ENCODE results near the gene TFF1.

TFF1 gene

DNA sequence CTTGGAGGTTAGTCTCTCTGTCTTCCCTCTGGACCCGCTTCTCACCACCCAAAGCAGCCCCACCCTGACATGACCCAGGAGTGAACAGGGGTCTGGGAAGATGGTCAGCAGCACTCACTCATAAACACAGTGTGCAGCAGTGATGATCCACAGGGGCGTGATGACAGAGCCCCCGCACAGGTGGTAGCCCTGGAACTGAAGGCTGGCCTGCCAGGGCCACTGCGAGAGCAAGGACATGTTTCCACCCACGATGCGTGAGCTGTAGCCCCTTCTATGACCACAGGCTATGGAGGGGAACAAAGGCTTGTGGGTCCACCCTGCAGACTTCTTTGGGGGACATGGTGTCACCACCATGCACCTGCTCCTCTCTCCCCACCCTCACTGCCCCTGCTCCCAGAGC lies 16.6 kb upstream of the TFF1 start:
- DNase-seq (ENCODE audit: low read depth), result no peak

DNA sequence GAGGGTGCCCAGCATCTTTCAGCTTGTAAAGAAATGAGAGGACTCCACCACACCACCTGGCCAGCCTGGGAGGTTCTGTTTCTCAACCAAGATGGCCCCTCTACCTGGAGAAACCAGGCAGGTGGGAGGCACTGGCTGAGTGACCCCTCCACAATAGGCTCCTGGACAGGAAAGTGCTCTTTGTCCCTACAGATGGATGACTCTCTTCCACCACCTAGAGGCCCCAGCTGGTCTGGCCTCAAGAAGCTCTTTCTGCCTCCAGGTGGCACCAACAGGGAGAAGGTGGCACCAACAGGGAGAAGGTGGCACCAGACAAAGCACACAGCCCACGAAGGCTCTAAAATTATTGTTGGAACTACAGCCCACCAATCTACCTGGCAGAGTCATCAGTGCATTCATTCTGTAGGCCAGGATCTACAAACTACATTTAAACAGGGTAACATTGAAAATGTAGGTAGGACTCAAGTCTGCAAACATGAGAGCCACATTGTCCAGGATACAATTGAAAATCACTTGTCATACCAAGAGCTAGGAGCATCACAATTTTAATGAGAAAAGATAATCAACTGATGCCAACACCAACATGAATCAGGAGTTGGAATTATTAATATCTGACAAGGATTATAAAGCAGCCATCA lies 15.1 kb upstream of the TFF1 start:
- no peak for DNase-seq (ENCODE audit: low read depth)

DNA sequence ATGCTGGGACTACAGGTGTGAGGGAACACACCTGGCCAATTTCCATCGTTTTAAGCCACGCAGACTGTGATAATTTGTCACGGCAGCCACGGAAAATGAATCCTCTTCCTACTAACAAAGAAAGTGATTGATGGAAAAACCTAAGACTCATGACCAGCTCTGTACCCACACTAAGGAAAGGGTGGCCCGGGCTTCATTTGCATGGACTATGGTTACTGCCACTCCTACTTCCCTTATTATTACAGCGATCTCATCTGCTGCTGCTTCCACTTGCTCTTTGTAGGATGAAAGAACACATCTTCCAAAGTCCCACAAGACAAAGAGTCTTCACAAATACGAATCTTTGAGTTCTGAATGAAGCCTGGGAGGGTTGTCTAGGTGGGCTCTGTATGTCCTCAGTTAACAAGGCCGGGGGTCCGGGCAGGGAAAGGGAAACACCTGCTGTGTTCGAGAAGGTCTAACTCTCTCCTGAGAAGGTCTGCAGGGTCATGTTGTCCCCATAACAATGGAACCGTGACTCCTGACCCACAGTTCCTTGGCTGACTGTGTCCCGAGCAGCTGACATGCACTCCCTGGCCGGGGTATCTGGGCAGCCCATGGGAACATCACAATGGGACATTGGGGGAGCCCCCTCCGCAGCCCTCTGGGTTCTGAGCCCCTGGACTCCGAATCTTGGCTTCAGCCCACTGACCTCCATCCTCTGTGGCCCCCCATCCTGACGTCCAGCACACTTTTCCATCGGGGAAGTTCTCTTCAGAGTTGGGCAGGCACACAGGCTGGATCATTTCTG lies 13.3 kb upstream of the TFF1 start:
- DNase-seq (ENCODE audit: low read depth), result no peak

- DNase-seq (ENCODE audit: low read depth), result no peak
Observed at GRCh38 chr21:42378418-42378817, 12.1 kb upstream of the TFF1 start.

GRCh38 chr21:42377951-42378340 lies 11.6 kb upstream of the TFF1 start:
- no peak for DNase-seq (ENCODE audit: low read depth)

DNA sequence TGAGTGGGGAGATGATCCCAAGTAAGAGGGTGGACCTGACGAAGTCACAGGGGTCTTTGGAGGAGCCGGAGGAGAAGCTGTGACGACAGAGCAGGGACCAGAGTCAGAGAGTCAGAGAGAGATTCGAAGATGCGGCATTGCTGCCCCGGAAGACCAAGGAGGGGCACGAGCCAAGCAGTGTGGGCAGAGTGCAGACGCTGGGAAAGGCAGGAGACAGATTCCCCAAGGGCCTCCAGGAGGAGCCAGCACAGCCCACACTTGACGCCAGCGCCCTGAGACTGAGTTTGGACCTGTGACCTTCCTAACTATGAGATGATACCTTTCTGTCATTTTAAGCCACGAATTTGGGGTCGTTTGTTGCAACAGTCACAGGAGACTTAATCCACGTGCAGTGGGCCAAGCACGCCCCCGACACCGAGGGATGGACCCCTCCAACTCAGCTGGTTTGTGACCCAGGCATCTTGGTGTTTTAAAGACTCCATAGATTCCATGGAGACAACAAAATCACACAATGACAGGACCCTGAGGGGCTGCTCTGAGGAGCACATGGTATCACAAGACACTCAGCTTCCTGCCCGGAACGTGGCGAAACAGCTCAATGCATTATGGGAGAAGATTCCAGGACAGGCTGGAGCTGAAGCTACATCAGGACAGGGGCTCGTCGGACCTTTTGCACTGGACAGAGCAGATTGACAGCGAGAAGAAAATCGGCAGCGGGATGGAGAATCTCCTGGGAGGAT lies 11.0 kb upstream of the TFF1 start:
- DNase-seq (ENCODE audit: low read depth), result no peak

GRCh38 chr21:42376338-42376982 lies 10.1 kb upstream of the TFF1 start:
- DNase-seq (ENCODE audit: low read depth), result no peak

GRCh38 chr21:42375966-42376337 lies 9.6 kb upstream of the TFF1 start:
- DNase-seq (ENCODE audit: low read depth), result no peak

GRCh38 chr21:42375506-42375905 lies 9.2 kb upstream of the TFF1 start:
- no peak for DNase-seq (ENCODE audit: low read depth)

DNA sequence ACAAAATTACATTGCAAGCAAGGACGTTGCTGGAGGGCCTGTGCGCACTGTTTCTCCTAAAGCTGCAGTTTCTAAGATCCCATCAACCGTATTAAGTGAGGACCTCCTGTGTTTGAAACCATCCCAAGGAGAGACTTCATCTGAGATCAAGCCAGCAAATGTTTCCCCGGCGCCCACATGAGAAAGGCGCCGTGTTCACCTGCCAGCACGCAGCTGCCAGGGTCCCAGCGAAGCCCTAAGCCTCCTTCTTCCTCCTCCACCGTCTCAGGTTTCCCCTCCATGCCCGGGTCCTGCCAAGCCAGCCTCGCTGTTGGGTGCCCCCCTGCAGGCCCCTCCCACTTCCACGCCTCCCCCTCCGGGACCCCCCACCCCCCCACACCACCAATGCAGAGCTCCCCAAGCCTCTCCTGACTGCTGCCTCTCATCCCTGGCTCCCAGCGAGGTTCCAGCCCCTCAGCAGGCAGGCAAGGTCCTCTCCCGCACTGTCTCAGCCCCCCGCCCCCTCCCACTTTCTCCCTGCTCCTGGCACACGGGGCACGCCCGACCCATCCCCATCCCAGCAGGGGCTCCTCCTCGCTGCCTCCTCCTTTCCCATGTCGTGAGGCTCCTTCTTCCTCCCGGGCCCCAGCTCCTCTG lies 8.6 kb upstream of the TFF1 start:
- no peak for DNase-seq (ENCODE audit: low read depth)

DNA sequence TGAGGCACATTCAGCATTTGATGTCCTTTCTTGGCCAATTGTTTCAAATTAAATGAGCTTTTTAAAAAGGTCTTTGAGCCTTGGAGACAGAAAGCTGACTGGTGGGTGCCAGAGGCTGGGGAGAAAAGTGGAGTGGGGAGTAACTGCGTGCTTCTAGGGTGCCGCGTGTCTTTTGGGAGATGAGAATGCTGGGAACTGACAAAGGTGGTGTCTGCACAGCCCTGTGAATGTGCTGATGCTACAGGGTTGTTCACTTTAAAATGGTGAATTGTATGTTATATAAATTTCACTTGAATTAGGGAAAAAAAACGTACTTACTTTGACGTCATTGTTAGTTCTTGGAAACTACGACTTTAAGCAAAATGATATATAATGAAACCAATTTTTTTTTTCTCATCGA lies 8.1 kb upstream of the TFF1 start:
- no peak for DNase-seq (ENCODE audit: low read depth)

GRCh38 chr21:42373908-42374455 lies 7.6 kb upstream of the TFF1 start:
- no peak for DNase-seq (ENCODE audit: low read depth)

DNA sequence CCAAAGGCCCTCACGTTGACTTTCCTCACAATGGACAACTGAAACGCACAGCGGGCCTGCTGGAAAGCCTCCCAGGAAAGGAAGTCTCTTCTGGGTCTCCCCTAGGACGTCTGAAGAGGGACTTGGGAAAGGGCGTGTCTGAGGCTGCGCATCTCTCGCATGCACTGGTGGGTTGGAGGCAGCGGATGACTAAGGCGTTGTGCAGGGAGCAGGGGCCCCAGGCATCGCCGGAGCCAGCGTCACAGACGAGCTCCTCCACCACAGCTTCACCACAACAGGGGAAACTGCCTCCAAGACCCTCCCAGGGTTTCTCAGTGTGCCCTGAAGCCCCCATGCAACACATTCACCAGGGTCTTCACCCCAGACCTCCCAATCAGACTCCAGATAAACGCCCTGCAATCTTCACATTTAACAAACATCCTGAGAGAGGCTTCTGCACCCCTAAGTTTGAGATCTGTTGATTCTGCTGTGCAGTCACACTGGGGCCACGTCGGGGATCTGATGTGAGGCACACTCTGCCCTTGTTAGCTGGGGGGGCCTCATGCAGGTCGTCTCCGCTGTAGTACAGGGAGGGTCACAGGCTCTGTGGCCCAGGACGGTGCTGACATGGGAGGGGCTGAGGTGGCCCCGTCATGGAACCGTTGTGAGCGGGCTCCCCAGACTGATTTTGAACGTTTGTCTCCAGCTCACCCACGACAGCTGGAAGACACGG lies 7.0 kb upstream of the TFF1 start:
- no peak for DNase-seq (ENCODE audit: low read depth)

- no peak for DNase-seq (ENCODE audit: low read depth)
Observed at GRCh38 chr21:42370894-42371654, 4.7 kb upstream of the TFF1 start.

DNA sequence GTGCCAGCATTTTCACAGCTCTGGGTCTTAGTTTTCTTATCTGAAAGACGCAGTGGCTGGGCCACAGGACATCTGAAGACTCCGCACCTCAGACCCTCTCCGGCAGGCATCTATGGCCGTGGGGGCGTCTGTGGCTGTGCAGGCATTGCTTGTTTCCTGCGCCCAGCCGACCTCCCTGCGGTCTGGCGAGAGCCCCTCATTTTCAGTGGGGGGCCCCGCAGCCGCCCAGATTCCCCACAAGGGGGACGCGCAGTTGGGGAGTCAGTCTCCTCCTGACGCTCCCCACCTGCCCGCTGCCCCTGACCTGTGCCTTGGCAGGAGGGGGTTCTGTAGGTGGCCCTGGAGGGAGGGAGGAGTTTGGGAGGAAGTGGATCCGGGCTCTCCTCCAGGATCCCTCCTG lies 3.5 kb upstream of the TFF1 start:
- DNase-seq (ENCODE audit: low read depth), result no peak

DNA sequence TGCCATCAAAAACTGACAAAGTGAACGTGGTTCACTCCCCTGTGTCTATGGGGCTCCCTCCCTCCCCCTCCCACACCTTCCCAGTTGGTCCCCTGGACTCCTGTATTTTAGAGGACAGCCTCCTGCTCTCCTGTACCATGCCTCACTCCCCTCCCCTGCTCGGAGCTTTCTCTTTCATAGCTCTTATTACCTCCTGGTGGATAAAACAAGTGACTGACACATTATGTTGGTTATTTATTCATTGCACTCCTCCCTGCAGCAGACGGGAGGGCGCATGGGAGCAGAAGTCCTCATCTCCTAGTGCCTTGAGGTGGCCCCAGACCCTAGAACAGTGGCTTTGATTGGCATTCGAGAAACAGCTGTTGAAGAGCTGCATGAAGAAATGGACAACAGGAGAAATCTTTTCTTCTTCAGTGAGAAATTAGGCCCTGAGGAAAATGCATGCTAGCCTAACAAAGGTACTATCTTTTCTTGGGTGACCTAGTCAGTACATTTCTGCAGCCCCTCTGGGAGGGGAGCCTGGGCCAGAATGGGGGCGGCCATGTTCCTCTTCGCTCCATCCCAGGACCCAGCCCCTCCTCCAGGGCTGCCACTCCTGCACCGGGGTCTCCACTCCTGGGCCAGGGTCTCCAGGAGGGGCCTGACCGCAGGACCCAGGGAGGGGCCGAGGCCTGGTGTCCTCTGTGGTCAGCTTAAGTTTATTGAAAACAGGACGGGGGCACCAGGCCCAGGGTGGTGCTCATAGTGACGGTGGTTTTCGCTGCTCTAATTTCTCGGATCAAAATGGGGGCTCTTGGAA lies 1.2 kb upstream of the TFF1 start:
- no peak for DNase-seq (ENCODE audit: low read depth)

DNA sequence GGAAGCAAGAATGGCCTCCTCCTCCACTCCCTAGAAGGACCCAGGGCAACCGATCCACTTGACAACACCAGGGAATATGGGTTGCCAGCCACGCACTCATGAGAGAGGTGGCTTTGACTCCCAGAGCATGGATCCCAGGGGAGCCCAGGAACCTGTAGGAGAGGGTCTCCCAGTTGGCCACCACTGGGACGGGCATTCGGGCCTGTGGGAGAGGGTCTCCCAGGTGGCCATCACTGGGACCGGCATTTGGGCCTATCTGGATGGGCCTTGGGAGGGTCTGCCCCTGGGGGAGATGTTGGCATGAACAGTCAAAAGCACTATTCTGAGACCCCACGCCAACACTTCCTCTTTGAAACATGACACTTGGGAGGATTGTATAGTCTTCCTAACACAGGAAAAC lies 565 bp downstream of the TFF1 start:
- DNase-seq (ENCODE audit: low read depth), result no peak

DNA sequence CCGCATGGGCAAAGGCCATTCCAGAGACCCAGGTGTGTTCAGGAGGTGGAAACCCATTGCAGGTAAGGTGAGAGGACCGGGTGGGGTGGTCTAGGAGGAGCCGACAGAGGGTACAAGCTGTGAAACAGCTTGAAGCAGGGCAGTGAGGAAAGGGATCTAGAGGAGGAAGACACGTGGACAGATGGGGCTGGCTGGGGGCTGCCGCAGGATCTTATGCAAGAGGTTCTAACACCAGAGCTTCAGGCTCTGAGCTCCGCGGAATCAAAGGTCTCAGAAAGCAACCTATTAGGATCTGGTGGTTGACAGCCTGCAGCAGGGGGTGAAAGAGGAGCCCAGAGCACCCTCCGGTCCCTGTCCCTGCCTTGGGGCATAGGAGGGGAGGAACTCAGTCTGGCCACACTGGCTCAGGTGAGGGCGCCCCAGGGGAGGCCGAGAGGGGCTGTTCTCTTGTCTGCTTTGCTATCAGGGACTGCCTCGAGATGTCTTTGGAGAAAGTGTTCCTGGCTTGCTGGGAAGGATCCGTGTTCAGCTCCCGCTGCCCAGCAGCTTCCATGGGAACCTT lies 1.9 kb downstream of the TFF1 start:
- DNase-seq (ENCODE audit: low read depth), result no peak

DNA sequence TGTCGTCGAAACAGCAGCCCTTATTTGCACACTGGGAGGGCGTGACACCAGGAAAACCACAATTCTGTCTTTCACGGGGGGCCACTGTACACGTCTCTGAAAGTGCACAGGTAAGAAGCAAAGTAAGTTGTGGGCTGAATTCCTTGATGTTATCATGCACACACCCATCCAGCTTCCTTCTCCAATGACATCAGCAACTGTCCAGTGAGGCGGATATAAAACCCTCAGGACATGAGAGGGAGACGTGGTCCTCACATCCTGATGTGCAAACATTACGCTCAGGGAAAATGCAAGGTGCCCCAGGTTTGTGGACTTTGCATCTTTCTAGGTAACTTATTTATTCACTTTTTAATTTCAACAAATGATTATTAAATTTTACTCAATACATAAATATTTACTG lies 3.0 kb downstream of the TFF1 start:
- no peak for DNase-seq (ENCODE audit: low read depth)

All from activated T-cell treated with anti-CD3 and anti-CD28 coated beads for 24 hours (primary cell).